Dedifferentiated amniotic fluid mesenchymal stem cell (primary cell): ENCODE data around the gene BHLHA15.

Experiments
- DNase-seq: peaks from one replicate; pipeline ENCODE4 v3.0.0-alpha.2; 2016; ENCODE audit errors: extremely low spot score

Gene BHLHA15

DNA sequence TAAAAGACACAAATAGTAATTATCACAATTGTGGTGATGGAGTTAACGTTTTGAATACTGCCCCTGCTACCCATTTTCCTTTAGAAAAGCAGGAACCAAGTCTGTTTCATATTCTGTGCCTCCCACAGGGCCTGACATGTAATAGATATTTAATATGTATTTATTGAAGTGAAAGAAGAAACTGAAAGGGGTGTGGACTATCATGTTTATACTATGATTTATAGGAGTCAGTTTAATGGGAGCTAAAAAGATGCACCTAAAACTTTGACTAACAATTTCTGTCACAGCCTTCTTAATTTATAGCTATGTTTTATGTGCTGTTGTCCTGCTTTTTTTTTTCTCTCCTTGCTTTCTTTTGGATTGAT lies 24.1 kb upstream of the BHLHA15 start:
- DNase-seq: no peak

- no peak for DNase-seq
Measured at GRCh38 chr7:98189559-98189958, 21.7 kb upstream of the BHLHA15 start.

GRCh38 chr7:98191668-98192431 lies 19.4 kb upstream of the BHLHA15 start:
- DNase-seq: no peak

DNA sequence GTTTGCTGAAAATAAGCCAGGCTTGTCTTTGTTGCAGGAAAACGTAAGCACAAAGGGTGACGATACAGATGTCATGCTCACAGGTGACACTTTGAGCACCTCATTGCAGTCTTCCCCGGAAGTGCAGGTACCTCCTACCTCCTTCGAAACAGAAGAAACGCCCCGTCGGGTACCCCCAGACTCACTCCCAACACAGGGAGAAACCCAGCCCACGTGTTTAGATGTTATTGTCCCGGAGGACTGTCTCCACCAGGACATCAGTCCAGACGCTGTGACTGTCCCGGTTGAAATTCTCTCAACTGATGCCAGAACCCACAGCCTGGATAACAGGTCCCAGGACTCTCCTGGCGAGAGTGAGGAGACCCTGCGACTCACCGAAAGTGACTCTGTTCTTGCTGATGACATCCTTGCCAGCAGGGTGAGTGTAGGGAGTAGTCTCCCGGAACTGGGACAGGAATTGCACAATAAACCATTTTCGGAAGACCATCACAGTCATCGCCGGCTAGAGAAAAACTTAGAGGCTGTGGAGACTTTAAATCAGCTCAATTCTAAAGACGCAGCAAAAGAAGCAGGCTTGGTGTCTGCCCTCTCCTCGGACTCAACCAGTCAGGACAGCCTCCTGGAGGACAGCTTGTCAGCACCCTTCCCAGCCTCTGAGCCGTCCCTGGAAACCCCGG lies 18.3 kb upstream of the BHLHA15 start:
- DNase-seq: no peak

DNA sequence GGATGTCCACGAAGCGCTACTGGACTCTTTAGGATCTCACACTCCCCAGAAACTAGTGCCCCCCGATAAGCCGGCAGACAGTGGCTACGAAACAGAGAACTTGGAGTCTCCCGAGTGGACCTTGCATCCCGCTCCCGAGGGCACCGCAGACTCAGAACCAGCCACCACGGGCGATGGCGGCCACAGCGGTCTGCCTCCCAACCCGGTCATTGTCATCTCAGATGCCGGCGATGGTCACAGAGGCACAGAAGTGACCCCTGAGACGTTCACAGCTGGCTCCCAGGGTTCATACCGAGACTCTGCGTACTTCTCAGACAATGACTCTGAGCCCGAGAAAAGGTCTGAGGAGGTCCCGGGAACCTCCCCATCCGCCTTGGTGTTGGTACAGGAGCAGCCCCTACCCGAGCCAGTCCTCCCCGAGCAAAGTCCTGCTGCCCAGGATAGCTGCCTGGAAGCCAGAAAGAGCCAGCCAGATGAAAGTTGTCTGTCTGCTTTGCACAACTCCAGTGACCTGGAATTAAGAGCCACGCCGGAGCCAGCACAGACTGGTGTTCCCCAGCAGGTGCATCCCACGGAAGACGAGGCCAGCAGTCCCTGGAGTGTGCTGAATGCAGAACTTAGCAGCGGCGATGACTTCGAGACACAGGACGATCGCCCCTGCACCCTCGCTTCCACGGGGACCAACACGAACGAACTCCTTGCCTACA lies 17.6 kb upstream of the BHLHA15 start:
- DNase-seq: no peak

DNA sequence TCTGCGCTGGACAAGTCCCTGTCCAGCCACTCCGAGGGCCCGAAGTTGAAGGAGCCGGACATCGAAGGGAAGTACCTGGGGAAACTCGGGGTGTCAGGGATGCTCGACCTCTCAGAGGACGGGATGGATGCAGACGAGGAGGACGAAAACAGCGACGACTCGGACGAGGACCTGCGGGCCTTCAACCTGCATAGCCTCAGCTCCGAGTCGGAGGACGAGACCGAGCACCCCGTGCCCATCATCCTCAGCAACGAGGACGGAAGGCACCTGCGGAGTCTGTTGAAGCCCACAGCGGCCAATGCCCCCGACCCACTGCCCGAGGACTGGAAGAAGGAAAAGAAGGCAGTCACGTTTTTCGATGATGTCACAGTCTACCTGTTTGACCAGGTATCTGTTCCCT lies 17.1 kb upstream of the BHLHA15 start:
- no peak for DNase-seq

DNA sequence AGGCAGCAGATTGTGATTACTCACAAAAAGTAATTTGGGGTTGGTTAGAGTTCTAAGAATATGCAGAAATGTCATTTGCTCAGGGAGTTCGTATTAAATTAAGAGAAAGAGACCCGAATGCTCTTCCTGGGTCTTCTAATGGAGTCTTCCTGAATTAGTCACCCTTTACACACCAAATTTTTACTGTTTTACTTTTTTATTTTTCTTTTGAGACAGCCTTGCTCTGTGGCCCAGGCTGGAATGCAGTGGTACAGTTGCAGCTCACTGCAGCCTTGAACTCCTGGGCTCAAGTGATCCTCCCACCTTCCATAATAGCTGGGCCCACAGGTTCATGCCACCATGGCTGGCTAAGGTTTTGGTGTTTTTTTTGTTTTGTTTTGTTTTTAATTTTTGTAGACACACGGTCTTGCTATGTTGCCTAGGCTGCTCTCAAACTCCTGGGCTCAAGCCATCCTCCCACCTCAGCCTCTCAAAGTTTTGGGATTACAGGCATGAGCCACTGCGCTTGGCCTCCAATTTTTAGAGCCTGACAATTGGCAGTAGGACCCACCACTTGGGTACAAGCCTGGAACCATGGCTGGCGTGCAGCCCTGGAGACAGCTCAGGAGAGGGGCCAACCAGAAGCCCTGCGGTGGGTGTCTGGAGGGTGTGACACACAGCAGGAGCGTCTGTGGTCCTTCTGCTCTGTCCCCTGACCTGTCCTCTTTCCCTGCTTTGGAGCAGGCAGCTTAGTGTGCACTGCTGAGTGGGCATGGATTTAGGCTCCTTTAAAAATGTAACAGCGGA lies 16.4 kb upstream of the BHLHA15 start:
- no peak for DNase-seq

DNA sequence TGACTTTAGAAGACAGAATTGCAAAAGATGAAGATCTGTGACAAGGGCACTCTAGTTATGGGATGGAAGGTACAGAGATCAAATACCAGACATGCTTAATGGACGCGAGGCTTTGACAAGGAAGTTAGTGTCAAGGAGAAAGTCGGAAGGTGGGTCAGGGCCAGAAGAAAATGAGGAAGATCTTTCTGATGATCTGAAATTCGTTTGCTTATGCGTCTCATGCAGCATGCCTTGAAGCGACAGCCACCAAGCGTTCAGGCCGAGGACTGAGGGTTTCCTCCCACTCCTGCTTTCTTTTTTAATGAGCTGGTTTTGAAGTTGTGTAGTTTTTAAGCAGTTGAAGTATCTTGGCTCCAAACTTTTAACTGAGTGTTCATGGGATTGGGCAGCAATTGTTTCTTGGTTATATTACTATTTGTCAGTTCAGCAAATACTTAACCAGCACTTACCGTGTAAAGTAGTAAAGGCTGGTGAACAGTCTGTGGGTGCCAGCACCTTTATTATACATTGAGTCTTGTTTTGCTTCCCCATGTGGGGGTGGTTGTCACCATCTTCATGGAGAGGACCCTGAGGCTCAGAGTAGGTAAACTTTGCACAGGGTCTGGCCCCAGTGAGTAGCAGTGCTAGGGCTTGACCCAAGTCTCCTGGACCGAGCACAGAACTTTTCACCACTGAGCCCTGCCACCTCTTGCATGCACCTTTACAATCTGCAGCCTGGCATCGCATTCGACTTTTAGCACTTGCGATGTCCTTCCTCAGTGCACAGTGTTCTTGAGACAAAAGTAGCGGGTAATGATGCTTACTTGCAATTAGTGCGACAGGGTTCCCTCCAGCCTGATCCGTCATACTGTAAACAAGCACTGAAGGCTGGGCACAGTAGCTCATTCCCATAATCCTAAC lies 14.3 kb upstream of the BHLHA15 start:
- DNase-seq: no peak

GRCh38 chr7:98199131-98199530 lies 12.1 kb upstream of the BHLHA15 start:
- no peak for DNase-seq

DNA sequence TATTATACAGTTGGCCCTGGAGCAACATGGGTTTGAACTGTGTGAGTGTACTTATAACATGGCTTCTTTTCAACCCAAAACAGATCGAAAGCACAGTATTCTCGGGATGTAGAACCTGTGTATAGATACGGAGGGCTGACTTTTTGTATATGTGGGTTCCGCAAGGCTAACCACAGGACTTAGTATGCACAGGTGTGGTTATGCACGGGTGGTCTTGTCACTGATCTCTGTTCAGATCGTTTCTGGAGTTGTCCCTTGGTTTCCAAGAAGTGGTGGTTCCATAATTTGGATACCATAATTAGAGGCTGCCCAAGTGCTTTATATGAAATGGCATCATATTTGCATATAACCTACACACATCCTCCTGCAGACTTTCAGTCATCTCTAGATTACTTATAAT lies 10.9 kb upstream of the BHLHA15 start:
- DNase-seq: no peak

DNA sequence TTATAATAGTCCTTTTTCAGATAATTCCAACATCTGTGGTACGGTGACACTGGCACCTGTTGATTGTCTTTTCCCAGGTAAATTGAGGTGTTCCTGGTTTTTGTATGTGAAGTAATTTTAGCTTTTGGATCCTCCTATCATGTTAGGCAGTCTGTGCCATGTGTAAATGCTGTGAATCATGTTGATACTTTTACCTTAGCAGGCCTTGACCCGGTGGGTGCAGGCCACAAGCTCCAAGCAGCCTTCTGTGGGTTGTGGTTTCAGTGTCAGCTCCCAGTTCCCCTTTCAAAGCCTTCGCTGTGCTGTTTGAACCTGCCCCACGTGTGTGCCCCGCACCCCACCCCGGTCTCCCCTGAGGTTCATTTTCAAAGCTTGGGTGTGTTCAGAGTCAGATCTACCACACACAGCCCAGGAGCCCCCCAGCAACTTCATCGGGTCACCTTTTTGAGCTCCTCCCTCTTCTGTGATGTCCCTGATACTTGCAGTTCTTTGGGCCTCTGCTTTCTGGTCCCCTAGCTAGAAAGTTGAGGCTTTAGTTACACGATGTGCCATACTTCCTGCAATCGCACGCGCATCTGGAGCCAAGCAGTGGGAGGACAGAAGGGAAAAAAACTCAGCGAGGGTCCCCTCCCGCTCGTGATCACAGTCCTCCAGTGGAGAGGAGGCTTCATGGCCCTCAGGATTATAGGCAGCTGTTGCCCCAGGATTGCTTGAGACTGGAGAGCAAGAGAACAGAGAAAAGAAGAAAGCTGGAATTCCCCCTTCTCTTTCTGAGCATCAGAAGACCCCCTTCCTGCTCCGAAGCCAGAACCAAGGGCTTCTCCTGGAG lies 8.7 kb upstream of the BHLHA15 start:
- no peak for DNase-seq

DNA sequence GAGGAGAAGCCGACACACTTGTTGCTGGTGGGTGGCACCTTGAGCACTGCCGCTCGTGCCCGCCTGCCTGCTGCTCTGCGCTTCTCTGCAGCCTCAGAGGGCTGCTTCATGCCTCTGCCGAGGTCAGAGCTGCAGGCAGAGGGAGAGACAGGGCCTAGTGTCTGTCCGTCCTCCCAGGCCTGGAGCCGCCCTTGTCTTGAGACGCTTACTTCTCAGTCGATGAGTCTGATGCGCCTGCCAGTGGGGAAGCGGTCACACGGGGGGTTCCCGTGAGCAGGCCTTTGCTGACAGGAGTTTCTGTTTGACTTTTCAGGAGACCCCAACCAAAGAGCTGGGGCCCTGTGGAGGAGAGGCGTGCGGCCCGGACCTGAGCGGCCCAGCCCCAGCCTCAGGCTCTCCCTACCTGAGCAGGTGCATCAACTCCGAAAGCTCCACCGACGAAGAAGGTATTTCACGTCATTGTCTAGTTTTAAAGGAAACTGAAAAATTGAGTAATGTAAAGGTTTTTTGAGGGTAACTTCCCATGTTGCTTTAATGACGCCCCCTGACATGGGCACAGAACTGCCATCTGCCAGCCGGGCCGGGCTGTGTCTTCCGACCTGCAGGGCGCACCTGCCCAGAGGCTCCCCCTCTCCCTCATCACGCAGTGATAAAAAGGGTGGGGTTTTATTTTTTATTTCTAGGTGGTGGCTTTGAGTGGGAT lies 7.8 kb upstream of the BHLHA15 start:
- DNase-seq: no peak

DNA sequence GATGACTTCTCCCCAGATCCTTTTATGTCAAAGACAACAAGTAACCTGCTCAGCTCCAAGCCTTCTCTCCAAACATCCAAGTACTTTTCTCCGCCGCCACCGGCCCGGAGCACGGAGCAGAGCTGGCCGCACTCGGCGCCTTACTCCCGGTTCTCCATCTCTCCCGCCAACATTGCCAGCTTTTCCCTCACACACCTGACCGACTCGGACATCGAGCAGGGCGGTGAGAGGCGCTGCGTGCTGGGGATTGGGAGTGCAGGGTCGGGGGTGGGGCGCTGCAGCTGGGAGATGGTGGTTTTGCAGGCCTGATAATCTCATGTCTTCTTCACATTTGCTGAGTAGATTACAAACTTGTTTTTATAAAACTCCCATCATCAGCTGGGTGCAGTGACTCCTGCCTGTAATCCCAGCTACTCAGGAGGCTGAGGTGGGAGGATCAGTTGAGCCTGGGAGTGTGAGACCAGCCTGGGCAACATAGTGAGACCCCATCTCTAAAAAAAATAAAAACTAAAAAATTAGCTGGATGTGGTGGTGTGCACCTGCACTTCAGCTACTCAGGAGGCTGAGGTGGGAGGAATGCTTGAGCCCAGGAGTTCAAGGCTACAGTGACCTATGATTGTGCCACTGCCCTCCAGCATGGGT lies 7.2 kb upstream of the BHLHA15 start:
- DNase-seq: no peak

DNA sequence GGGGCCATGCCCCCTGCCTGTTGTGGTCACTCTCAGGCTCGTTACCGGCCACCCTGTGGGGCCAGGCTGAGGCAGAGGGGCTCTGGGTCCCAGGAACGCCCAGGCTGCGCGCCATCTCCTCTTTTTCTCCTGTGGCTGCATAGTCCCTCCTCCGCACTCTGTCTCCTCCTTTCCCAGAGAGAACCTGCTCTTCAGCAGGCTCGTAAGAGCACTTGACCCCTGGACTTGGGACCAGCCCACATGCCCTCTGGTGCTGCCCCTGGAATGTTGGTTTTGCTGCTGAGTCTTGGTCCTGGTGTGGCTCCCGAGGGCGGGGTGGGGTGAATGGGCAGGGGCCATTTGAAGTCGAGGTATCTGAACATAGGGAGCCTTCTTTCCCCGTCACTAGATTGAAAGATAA lies 6.6 kb upstream of the BHLHA15 start:
- no peak for DNase-seq

DNA sequence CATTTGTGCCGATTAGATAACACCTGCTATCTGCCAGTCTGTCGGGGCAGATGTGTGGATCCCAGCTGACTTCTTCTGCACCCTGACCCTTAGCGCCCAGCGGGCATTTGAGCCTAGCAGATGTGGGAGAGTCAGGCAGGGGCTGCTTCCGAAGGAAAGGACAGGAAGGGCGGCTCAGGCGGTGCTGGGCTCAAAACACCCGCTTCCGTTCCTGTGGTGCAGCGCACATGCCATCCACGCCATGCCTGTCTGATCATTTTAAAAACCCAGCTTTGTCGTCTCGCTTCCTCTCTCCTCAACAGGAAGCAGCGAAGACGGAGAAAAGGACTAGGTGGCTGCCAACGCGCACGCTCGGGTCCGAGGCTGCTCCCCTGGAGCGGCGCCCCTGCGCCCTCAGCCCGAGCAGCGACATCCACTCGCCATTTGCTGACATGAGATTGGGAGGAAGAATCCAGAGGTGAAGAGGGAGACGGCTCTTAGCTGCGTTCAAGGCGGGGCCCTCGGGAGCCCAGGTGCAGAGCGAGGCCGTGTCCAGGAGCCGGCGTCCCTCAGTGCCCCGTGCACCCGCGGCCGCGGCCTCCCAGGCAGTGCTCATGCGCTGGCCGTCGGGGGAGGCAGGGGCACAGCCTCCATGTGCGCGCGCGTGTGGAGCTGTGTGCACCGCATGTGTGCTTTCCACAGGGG lies 5.9 kb upstream of the BHLHA15 start:
- DNase-seq: no peak

DNA sequence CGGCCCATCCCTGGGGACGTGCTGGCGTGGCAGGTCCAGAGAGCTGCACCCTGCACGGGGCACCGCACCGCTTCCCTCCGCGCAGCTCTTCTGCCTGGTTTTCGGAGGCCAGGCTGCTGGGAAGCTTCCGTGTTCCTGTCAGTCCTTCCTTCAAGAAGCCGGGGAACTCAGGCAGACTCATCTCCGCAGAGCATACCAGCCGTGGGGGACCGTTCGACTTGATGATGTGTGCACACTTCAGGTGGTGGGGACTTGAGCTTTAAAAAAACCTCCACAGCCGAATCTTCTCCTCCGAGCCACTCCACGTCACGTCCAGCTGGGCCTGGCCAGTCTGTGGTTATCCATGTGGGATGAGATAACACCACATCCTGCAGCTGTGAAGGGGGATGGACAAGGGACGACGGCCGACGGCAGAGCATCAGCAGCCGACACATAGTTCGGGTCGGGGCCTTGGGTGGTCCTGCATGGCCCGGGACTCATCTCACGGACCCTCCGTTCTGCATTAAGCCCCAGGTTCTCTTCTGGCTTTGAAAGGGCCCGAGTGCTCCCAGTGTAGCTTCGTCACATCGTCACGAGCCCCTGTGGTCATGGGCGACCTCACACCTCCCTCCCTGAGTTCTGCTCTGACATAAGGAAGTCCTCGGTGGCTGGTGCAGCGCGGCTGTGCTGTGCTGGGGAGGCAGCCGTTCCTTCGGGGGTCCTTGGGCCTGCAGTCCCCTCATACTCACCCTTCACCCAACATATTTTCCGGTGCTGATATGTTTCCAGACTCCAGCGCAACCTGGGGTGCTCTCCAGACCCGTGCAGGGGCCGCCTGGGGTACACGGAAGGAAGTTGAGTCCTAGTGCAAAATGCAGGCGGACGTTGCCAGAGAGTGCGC lies 4.5 kb upstream of the BHLHA15 start:
- no peak for DNase-seq

- DNase-seq: no peak
Measured at GRCh38 chr7:98209166-98209920, 1.9 kb upstream of the BHLHA15 start.
